HG03354 (cell line): Measurements from ENCODE around the gene OCA2.

Source experiments
- ATAC-seq: cut with Tn5 transposase; IDR thresholded peaks from one replicate; pipeline ENCODE4 v1.9.1; 2021; ENCODE audit warnings: mild to moderate bottlenecking; ENCODE audit not compliant: unreplicated experiment, poor library complexity, severe bottlenecking

The OCA2 gene

GRCh38 chr15:27844018-27844666, 255.0 kb downstream of the OCA2 start:
- no peak for ATAC-seq

DNA sequence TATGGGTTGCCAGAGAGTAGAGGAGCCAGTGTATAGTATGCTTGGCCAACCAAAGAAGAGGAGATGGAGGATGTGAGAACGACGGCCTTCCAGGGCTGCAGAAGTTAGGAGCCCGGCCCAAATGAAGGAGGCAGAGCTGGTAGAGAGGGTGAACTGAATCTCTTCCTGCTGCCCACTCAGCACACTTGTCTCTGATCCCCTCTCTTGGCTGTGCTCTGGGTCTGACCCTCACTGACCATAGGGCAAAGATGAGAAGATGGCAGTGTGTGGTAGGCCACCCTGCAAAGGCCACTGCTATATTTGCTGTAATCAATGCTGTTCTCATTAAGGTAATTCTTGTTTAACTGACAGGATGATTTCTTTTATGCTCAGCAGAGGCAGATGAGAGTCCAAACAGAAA, 256.0 kb downstream of the OCA2 start:
- ATAC-seq, result no peak

DNA sequence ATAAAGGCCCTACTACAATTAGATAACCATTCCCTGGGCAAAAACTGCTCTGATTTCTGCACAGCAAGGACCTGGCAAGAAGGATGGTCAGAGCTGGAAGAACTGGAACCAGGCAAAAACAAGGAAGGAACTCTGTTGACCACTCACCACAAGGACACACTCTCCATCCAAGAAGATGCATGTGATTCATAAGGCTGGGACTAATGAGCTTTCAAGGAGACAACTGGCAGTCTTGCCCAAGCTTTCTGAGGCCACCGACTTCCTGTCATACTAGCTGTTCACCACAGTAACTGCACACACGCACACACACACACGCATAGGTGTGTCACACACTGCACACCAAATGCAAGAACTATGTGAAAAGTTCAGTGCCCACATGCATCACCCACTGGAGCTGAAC, 256.6 kb downstream of the OCA2 start:
- ATAC-seq, result no peak

GRCh38 chr15:27835233-27835939, 263.7 kb downstream of the OCA2 start:
- no peak for ATAC-seq

DNA sequence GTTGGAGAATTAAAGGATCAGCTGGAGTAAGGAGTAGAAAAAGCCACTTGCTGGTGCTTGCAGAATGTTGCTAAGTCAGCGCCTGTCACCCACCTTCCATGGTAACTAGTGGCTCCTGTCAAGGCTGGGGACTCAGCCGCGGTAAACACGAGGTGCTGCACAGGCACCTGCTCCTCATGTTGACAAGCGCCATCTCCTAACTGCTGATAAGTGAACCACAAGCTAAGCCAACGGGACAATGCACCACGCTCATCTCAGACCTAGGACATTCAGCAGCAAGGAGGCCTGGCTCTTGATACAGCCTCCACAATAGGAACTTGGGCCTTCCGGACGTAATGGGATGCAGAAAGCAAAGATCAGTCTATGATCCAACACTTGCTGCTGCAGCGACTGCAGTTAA, 264.4 kb downstream of the OCA2 start:
- ATAC-seq, result no peak

DNA sequence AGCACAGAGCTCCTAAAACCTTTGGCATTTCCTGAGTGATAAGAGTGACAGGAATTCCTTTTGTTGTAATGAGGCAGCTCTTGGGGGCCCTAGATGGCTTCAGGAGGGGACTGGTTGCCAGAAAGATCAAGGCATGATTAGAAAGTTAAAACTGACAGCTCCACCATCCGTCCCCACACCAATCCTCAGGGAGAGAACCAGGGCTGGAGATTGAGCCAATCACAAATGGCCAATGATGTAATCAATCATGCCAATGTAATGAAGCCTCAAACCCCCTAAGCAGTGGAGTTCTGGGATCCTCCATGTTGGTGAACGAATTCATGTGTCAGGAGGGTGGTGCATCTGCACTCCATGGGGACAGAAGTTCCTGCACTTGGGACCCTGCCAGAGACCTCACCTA, 265.1 kb downstream of the OCA2 start:
- ATAC-seq, result no peak

GRCh38 chr15:27833178-27833577, 265.9 kb downstream of the OCA2 start:
- ATAC-seq, result no peak

DNA sequence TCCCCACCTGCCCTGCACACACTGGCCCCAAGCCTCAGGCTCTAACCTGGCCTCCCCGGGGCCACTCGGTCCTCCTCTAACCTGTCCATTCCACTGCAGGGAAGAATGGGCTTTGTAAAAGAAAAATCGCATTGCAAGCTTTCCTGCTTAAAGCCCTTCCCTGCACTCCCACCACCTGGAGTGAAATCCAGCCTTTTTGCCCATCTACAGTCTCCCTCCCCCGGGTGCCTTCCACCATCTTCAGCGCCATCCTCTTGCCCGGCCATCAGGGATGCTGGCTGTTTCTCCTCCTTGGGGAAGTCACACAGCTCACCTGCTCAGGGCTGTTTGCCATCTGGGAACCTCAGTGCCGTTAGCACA, 266.9 kb downstream of the OCA2 start:
- ATAC-seq, result no peak

GRCh38 chr15:27831384-27832236, 267.5 kb downstream of the OCA2 start:
- ATAC-seq, result no peak

DNA sequence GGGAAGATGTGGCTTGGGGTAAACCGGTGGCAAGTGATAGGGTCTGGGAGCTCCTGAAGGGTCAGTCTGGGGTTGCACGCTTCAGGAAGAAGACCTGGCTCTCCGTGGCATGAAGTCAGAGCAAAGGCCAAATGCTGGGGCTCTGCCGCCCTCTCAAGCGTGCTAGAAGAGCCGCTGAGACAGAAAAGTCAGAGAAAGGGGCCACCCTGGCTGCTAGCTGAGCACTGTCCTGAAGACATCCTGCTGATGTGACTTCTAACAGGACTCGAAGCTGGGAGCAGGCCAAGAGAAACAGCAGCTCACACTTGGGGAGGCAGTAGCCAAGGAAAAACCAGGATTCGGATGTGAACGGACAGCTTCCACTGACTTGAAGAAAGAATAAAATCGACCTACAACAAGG, 270.4 kb downstream of the OCA2 start:
- ATAC-seq, result no peak

DNA sequence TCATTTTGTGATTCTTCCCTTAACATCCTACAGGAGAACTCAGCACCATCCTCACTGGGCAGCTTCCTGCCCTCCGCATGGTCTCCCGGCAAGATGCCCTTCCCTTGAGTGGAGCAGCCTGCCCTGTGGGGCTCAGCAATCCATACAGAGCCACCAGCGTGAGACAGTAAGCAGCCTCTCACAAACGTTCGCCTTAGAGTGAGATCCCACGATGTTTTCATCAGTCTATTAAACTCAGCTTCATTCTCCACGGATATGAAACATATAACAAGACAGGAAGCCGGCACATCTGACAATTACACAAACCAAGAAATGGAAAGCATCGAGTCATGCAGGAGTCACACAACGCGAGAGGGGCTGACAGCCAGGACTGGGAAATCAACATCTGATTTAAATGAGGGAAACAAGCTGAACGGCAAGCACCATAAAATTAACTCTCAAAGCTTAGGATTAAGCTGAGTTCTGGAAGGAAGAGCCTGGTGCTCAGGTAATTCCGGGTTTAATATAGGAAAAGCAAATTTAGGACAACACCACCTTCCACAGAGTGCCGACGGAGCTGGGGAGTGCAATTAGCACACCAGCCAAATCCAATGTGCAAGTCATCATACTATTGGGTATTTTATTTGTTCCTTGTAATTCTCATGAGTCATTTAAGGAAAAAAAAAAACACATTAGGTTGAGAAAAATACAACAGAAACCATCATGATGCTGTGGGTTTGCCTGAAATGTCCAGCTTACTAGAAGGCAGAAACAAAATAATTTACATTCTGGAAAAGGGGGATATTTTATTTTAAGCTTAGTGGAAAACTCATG, 272.0 kb downstream of the OCA2 start:
- no peak for ATAC-seq

DNA sequence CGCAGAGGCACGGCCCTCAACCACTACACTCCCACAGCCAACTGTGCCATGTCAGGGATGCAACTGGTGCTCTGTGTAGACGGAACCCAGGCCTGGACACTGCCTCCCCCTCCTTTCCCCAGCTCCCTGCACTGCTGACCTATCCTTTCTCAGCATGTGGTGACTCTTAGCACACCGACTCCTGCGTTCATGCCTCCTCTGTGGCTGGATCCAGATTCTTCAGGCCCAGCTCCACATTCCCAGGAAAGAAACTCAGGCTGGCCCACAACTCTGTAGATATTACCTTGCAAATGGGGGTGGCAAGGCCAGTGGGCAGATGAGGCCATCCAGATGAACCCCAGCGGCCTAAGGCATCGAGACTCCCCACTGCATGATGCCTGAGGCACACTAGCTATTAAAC, 272.7 kb downstream of the OCA2 start:
- no peak for ATAC-seq

DNA sequence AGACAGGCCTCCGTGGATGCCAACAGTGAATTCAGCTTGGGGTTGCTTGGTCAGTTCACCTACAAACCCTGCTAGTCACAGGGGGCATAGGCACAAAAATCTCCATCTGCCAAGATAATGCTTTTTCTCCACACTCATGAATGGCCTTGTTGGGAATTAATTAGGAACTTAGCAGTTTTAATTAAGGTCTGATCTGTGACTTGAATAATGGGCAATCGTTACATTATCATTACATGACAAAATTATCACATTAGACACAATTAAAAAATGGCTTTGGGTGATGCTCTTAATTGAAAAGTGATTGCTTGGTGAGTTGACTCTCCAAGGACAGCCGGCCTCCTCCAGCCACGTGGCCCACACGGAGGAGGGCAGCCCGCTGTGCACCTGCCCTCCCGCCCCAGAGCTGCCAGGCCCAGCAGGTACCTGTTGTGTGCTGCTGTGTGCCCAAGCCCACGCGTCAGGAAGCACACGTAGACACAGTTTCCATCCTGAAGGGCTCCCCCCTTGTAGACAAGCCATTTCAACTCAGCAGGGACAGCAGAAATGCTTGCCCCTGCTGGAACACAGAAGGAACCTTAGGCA, 274.2 kb downstream of the OCA2 start:
- ATAC-seq, result no peak

DNA sequence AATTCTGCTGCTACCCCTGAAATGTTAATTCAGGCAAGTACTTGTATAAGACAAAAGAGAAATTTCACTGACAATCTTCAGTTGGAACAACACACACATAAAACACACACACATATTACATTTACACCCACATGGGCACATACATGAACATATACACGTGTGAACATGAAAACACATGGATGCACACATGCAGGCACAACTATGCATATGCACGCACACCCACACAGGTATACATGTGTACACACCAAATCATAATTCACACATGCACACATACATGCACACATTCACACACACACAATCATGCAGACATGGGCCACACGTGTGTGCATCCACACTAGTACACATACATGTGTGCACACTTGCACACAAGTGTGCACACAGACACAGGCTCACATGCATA, 277.8 kb downstream of the OCA2 start:
- no peak for ATAC-seq

- no peak for ATAC-seq
Measured at GRCh38 chr15:27820722-27821121, 278.4 kb downstream of the OCA2 start.

DNA sequence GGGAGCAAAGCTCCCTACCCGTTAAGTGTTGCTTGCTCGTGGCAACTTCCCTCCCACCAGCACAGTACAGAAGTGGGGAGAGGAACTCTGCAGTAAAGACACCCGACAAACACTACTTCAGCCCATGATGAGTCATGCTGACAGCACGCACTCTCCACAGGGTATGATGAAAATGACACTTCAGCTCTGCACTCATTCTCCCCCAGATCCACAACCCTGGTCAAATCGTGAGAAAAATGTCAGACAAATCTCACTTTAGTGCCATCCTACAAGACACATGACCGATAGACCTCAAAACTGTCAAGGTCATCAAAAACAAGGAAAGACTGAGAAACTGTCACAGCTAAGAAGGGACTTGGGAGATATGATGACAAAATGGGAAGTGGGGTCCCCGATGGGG, 278.9 kb downstream of the OCA2 start:
- no peak for ATAC-seq

DNA sequence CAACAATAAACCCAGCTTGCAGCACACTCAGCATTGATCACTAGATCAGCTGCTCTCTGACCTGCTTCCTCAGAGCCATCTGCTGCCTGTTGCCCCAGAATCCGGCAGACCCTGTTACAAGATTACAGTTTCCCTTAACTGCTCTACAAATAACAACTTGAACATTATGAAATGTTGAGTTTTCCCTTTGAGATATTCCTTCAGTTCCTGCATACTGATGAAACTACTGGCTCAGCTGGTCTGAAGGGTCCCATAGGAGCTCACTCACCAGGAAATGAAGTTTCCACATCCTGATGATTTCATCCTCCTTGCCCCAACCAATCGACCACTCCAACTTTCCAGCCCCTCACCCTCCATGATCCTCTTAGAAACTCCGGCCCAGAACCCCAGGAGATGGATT, 281.9 kb downstream of the OCA2 start:
- no peak for ATAC-seq

GRCh38 chr15:27816790-27817189, 282.3 kb downstream of the OCA2 start:
- ATAC-seq, result no peak

GRCh38 chr15:27815035-27815434, 284.1 kb downstream of the OCA2 start:
- ATAC-seq, result no peak

DNA sequence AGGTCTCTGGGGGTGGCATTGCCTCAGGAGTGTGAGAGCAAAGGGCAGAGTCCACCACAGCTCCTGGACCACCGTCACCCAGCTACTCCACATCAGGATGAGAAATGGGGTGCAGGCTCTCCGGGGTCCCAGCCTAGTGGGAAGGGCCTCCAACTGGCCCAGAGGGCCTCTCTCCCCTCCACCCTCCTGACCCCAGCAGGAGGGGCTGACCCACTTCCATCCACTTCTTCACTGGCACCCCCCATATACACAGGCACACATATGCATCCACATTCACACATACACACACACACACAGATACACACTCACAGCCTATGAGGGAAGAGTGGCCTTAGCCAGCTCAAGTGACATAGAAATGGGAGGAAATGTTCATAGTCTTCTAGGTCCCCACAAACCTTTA, 286.0 kb downstream of the OCA2 start:
- ATAC-seq, result no peak
